Tongue (tissue), 2 donors: ENCODE results near the gene ADRA2C. TPM values are rescaled to one million over a fixed set of nuclear protein-coding genes. Genes with fewer than 3 reads are reported as not detected.

ENCODE experiments used
- DNase-seq: peaks from one replicate; pipeline ENCODE4 v3.0.0-alpha.2; 2015
- total RNA-seq: library from RNA; depleted of rRNA; stranded (reverse); fragments of >200 nt; gene quantifications from one replicate; pipeline ENCODE4 v1.2.3, GENCODE V29; 2014

The ADRA2C gene
- 0.92 TPM for total RNA-seq

DNA sequence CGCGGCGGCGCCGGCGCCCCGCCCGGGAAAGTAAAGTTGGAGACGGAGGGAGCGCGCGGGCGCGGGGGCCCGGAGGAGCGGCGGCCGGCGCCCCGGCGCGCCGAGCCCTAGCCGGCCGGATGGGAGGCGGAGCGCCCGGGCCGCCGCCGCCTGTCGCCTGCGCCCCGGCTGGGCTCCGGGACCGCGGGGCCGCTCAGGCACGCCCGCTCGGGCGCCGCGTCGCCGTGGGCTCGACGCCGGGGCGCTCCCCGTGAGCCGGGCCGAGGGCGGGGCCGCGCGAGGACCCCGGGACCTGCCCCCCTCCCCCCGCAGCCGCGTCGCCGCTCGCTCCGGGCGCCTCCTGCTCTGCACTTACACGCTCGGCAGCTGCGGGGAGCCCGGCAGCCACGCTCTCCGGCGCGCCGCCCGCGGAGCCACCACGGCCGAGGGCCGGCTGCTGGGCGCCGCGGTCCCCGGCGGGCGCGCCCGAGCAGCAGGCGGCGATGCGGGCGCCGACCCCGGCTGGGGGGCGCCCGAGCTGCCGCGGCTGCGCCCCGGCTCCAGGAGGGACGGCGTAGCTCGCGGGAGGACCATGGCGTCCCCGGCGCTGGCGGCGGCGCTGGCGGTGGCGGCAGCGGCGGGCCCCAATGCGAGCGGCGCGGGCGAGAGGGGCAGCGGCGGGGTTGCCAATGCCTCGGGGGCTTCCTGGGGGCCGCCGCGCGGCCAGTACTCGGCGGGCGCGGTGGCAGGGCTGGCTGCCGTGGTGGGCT, at the start of gene ADRA2C:
TSS of gene ADRA2C (plus strand) at position 350 of the 749 bp plus-strand sequence. CDS start at position 572, 222 bp downstream.
- DNase-seq, result peak; percentile 73

DNA sequence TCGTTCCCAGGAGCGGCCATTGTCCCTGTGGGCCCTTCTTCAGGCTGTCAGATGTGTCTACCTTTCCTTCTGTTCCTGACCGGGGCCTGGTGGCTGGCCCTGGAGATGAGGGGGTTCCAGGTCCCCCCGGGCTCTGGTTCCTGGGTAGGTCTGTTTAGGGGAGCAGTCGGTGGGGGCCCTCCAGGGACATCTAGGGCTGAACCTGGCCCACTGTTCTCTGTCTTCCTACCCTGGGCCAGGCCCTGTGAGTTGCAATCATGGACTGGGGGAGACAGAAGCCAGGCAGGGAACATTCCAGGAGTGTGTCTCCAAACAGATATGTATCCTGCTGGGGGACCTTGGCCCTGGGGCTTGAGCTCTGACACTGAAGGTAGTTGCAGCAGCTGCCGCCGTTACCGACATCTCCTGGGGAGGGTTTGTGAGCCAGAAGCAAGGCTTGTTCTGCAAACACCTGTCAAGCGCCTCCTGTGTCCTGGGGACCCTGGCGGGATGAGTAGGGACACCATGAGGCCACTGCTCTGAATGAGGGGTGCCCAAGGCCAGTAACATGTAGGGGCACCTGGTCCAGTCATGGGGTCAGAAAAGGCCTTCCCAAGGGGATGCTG, 49.5 kb upstream of the ADRA2C start:
- no peak for DNase-seq

DNA sequence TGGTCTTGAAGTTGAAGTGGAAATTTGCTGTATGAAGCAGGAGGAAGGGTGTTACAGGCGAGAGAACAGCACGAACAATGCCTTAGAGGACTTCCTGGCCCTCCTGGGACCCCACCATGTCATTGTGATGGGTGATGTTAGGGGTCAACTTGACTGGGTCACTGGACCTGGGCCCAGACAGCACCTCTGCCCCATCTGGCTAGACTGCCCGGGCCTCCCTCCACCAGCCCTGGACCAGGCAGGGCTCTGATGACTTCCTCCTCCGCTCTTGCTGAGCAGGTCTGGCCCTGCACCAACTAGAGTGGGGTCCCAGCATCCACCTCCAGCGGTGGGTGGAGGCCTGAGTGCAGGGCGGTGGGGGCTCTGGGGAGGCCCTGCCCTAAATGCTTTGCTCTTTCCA, 48.9 kb upstream of the ADRA2C start:
- no peak for DNase-seq

DNA sequence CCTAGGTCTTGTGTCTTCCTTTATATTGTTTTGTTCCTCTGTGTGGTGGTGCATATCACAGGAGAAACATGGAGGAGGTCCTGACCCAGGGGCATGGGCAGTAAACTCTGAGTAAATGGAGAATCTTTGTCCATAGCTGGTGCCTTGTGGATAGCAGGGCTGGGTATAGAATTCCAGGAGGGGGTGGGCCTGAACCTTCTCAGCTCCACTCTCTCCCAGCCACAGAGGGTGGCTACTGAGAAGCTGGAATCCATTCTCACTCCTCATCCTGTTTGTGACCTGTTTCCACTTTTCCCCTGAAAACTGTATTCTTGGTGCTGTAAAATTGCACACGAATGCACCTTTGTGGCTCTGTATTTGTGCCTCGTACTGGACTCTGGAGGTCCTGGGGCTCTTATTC, 47.7 kb upstream of the ADRA2C start:
- no peak for DNase-seq

DNA sequence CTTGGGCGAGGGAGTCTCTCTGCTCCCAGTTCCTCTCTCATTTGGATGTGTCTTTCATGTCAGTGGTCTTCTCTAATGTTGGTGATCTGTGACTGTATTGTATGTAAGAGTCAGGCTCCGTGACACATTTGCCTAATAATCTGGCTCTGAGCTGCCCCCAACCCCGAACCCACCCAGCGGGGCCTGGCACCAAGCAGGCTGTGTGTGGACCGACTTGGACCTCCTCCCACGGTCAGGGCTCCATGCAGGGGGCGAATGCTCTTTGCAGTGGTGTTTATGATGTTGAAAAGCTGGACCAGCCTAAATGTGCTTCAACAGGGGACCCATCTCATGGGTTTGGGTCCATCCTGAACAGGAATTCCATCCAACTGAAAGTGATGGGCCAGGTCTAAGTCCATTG, 47.0 kb upstream of the ADRA2C start:
- DNase-seq, result no peak

DNA sequence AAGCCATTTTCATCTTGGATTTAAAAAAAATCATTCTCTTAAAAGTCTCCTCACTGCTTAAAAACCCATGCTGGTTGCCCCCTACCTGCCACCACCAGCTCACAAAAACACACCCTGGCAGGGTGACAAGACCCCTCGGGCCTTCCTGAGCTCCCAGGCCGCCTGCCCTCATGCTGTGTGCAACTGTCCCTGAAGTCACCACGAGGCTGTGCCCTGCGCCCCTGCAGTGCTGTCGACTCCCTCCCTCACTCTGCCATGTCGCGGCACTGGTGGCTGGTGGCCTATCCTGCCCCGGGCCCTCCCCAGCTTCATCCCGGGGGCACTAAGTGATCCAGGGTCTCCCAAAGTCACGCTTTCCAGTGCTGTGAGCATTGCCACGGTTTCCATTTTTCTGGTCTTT, 46.3 kb upstream of the ADRA2C start:
- no peak for DNase-seq

DNA sequence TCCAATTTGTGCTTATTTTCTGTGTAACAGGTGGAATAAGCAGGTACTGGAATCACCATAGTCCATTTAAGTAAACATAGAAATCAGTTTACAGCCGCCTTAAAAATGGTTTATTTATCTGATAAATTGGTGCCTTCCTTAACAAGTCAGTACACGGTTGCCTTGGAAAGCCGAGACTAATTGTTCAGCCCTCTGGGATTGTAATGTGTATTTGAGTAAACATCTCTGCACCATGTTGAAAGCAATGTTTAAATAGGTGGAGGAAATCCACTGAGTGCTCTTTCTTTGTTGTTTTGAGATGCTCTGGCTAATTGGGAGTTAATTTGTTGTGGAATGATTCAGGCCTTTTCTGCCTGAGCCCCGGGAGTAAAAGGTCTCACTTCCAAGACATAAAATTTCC, 45.7 kb upstream of the ADRA2C start:
- DNase-seq, result no peak

DNA sequence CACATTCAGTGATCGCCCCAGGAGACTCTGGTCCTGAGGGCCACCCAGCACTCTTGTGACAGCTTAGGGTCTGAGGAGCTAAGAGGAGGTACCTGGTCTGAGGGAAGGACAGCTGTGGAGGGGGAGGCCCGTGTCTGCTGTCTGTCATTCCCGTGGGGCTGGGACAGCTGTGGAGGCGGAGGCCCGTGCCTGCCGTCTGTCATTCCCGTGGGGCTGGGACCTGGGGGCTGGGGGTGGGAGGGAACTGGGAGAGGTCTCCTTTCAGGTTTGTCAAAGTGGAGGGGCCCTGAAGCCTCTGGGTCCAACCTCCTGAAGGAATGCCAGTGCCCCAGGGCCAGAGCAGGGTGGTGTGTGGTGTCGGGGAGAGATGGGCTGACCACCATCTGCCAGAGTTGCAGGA, 45.0 kb upstream of the ADRA2C start:
- no peak for DNase-seq

DNA sequence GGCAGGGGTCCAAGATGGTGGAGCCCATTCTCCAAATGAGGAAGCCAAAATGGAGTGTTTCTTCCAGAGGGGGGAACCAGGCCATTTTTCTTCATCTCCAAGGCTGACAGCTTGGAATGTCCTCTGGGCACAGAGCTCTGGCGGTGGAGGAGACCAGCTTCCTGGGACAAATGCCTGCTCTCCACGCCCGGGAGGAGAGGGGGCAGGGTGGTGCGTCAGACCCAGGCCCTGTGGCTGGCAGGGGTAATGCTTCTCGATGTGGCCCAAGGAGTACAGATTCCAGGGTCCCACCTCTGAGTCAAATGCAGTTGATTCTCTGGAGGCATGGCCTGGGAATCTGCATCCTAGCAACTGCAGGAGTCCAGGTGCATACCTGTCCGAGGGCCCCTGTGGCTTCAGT, 44.6 kb upstream of the ADRA2C start:
- DNase-seq, result no peak

DNA sequence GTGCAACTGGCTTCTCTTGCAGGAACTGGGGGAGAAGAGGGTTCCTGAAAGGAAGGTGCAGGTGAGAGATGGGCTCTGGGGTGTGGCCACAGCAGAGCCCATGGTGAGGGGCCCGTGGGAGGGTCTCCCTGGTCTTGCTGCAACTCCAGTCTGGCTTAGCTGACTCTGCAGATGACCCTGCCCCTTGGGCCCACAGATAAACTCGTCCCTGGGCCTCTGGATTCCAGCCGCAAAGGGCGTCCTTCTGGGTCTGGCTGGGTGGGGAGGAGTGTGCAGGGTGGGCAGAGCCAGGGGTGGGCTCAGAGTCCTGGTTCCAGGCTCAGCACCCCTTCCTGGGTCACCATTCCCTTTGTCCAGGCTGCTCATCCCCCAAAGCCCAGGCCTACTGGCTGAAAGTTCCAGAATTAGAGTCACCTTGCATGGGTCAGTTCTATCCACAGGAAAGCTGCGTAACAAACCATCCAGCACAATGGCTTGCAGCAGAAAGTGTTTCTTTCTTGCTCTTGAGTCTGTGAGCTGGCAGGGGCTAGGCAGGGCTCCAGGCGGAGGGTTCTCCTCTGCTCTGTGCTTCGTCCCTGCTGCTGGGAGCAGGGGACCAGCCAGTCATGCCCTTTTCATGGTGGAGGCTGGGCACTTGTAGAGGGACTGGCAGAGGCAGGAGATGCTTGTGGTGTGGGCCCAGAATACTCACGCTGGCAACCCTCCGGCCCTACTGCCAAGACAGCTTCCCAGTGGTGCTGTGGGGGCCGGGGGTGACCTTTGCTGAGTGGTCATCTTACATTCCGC, 43.5 kb upstream of the ADRA2C start:
- DNase-seq, result no peak

DNA sequence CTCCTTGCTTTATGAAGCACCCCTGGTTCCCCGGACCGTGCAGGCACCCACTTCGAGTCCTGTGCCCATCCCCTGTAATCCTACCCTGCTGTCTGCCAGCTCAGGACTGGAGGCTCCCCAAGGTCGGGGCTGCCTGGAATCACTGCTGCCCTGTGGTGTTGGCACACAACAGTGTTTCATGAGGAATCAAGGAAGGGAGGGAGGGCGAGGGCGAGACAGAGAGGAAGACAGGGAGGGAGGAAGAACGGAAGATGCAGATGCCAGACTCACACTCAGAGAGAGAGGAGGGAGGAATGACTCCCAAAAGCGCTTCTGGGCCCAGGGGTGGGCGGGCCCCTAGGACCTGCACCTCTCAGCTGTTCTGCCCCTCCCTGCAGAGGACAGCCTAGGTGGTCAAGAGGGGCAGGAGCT, 42.9 kb upstream of the ADRA2C start:
- no peak for DNase-seq

DNA sequence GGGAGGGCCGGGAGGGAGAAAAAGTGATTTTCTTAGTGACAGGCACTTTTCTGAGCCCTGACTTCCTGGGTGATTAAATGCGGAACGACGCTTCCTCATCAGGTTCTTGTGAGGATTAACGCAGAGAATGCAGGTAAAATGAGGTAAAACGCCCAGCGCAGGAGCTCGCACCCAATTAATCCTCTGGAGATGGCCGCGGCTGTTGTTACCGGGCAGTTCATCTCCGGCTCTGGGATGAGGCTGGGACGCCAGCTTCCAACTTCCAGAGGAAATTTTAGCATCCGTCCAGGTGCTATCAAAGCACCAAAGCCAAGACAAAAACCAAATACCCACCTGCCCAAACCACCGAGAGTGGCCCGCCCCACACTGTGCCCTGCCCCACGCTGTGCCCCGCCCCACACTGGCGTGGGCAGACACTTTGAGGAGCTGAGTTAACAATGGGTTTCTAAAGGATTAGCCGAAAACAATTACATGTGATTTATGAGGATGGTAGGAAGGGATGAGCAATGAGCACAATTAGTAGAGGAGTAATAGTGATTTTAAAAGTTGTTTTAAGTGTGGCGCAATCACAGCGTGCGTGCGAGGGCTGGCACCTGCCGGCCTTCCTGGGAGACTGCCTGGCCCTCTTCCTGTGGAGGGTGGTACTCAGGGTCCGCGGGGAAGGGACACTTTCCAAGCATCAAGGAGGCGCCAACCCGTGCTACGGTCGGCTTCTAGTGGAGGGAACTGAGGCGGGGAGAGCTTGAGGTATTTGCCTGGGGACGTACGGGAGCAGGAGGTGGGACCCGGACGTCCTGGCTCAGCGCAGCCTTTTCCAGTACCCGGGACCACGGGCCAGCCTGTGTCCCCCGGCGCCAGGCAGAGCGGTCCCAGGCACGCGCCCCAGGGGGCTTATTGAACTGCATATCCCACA, 41.6 kb upstream of the ADRA2C start:
- DNase-seq, result no peak

DNA sequence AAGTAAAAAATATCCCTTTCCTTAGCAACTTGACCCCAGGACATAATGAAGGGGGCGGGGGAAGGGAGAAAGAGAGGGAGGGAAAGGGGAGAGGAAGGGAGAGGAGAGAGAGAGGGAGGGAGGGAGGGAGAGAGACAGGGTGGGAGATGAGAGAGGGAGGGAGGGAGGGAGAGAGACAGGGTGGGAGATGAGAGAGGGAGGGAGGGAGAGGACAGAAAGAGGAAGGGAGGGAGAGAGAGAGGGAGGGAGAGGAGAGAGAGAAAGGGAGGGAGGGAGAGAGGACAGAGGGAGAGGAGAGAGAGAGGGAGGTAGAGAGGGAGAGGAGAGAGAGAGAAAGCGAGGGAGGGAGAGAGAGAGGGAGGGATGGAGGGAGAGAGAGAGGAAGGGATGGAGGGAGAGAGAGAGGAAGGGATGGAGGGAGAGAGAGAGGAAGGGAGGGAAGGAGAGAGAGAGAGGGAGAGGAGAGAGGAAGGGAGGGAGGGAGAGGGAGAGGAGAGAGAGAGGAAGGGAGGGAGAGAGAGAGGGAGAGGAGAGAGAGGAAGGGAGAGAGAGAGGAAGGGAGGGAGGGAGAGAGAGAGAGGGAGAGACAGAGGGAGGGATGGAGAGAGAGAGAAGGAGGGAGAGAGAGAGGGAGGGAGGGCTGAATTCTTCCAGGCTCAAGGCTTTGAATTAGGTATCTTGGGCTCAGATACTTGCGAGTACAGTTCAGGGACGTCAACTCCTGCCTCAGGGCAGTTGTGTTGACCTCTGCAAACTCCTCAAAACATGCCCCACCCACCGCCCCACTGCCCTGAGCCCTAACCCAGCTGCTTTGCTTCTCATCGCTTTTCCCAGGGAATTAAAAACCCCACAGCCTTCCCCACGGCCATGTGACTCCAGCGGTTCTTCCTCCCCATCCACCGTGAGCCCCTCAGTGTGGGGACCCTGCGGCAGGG, 40.0 kb upstream of the ADRA2C start:
- no peak for DNase-seq

DNA sequence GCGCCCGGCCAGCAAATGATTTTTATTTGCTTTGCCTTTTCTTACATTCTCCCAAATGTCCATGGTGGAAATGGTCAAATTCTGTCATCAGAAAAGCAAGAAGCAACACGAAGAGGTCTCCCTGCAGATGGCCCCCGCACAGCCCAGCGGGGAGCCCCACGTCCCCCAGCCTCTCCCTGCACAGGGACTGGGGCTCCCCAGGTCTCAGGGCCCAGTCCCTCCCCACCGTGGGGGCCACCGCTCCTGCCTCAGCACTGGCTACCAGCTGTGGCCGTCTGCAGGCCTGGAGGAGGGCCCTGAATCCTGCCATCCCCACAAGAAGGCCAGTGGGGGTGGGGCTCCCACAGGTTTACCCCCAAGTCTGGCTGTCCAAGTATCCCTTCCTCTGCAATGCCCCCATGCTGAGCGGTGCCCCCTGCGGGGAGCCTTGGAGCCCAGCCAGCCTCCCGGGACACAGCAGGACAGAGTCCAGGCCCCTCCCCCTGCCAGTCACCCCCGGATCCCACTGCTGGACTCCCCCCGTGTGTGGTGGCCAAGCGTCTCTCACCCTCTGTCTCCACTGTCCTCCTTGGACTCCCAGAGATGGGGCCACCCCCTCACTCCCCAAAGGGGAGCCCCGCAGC, 38.2 kb upstream of the ADRA2C start:
- DNase-seq, result no peak

DNA sequence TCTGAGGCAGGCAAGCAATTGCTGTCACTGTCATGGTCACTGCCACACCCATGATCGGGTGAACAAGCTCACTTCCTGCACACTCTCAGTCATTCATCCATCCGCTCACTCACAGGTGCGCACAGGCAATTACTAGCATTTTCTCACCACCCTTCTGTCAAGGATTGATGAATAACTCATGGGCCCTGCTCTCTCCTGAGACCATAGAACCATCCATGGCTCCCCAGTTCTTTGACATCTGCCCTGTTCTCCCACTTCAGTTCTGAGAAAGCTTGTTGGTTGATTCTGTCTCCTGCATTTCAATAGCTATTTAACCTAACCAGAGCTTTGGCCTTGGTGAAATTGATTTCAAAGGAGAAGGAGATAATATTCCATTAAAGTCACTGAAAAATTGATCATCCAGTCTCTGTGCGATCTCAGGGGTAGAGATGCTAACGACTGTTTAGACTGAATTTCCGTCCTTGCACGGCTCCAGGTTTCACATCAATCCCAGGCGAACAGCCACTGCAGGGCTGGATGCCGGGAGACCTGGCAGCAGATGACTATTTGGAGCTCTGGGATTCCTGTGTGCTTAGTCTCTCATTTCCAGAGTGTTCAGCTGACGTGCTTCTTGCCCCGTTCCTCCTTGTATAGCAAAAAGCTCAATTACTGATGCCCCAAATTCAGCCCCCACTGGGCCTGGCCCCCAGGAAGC, 36.9 kb upstream of the ADRA2C start:
- peak; percentile 53 for DNase-seq

DNA sequence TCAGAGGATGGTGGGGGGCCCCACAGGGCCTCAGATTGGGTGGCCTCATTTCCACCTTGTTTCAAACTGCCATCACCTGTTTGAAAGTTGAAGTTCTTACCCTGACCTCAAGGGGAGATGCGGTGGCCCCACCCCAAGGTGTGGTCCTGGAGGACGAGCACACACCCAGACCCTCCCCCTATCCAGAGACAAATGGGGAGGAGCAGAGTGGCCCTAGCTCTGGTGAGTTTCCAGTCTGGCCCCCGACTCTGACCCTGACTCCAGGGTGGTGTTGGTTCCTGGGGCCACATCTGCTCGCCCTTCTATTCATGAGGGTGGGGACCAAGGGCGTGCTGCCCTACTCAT, 36.3 kb upstream of the ADRA2C start:
- DNase-seq, result no peak

DNA sequence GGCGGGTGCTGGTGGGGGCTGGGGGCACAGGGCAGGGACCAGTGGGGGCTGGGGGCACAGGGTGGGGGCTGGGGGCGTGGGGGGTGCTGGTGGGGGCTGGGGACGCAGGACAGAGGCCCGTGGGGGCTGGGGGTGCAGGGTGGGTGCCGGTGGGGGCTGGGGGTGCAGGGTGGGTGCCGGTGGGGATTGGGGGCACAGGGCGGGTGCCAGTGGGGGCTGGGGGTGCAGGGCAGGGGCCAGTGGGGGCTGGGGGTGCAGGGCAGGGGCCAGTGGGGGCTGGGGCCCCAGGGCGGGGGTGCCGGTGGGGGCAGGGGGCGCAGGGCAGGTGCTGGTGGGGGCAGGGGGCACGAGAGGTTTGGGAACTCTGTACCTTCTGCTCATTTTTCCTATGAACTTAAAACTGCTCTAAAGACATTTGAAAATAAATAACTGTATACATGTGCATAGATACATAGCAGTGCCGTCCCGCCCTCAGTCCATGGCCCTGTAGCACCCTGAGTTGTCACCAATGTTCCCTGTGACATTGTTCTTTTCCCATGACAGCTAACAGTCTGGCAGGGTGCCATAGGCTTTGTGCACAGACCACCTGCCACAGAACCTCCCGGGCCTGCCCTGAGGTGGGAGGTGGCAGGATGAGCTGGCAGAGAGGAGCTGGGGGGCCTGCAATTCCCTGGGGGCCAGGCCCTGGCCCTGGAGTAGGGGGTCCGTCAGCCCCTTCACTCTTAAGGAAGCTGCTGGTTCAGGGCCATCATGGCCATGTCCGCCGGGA, 35.6 kb upstream of the ADRA2C start:
- no peak for DNase-seq

DNA sequence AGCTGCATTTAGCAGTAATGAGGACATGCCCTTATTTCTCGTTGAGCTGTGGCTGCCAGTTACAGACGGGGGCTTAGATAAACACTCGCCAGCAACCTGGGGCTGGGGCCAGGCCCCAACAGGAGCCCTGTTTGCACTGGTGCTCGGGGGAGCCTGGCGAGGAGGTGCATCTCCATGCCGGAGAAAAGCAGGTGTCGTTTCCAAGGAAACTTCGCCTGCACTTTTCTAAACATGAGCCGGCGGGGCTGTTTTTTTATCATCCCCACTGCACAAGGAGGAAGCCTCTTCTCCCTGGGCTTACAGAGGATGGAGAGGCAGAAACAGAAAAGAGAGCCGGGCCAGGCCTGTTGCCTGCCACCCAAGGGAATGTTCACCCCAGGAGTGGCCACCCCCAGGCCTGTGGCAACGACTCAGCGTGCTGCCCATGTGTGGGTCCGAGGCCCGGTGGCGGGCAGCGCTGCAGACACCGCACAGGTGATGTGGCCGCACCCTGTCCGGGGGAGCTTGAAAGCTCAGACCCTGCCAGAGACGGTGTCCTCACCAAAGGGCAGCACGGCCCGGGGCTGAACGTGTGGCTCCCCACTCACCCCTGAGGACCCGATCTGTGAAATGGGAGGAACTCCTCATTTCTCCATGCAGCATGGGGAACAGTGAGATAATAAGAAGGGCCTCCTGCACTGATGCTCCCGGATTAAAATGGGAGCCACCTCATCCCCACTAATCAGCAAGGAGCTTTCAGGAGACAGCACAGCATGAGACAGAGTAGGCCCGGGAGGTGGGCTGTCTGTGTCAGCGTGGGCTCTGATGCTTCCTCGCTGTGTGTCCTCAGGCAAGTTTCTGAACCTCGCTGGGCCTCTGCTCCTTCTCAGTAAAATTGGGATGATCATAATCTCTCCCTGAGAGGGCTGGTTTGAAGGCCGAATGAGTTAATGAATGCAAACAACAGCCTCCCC, 33.8 kb upstream of the ADRA2C start:
- DNase-seq, result no peak
